Mesendoderm (in vitro differentiated cells): ENCODE data around the gene CCIN.
"Not testable (repeated sequence)": the region's sequence is repeated elsewhere in the genome, so short reads cannot be mapped to it uniquely, and the experiment has no call there.

Source experiments
- DNase-seq: peaks from one replicate; pipeline ENCODE4 v3.0.0; 2013
- H2AK5ac ChIP-seq: 2 replicates; pipeline ENCODE4 v1.6.1; 2013; ENCODE audit warnings: low read length, inconsistent platforms
- H2BK120ac ChIP-seq: 2 replicates; pipeline ENCODE4 v1.6.1; 2013; ENCODE audit warnings: low read depth, mild to moderate bottlenecking, low read length, moderate library complexity, mixed read lengths
- H2BK15ac ChIP-seq: replicated peaks from 2 replicates; pipeline ENCODE4 v1.6.1; 2013; ENCODE audit warnings: low read depth, mild to moderate bottlenecking, moderate library complexity
- H2BK5ac ChIP-seq: 2 replicates; pipeline ENCODE4 v1.6.1; 2013; ENCODE audit warnings: low read length, inconsistent platforms
- H3K18ac ChIP-seq: 2 replicates; pipeline ENCODE4 v1.6.1; 2013; ENCODE audit warnings: mild to moderate bottlenecking, low read length, mixed read lengths
- H3K23ac ChIP-seq: one replicate; pipeline ENCODE4 v1.6.1; 2013; ENCODE audit warnings: low read length
- H3K27ac ChIP-seq: 2 replicates; pipeline ENCODE4 v1.5.1; 2013; ENCODE audit warnings: low read depth, mild to moderate bottlenecking, inconsistent platforms, low read length, moderate library complexity
- H3K27me3 ChIP-seq: 2 replicates; pipeline ENCODE4 v1.6.1; 2013; ENCODE audit warnings: low read length, control low read depth, mild to moderate bottlenecking, inconsistent platforms; ENCODE audit not compliant: insufficient read depth, poor library complexity
- H3K36me3 ChIP-seq: 2 replicates; pipeline ENCODE4 v1.6.1; 2013; ENCODE audit warnings: low read length, inconsistent platforms; ENCODE audit not compliant: control insufficient read depth, insufficient read depth
- H3K4ac ChIP-seq: one replicate; pipeline ENCODE4 v1.6.1; 2013; ENCODE audit warnings: low read depth, mild to moderate bottlenecking, low read length, moderate library complexity
- H3K4me1 ChIP-seq: 2 replicates; pipeline ENCODE4 v1.6.1; 2013; ENCODE audit warnings: low read depth, low read length, inconsistent platforms; ENCODE audit not compliant: control insufficient read depth
- H3K4me2 ChIP-seq: 2 replicates; pipeline ENCODE4 v1.6.1; 2013; ENCODE audit warnings: low read length
- H3K4me3 ChIP-seq: 2 replicates; pipeline ENCODE4 v1.5.1; 2013; ENCODE audit warnings: mild to moderate bottlenecking, low read length
- H3K56ac ChIP-seq: one replicate; pipeline ENCODE4 v1.6.1; 2013; ENCODE audit warnings: low read length
- H3K79me1 ChIP-seq: 2 replicates; pipeline ENCODE4 v1.6.1; 2013; ENCODE audit warnings: low read length, inconsistent platforms
- H3K79me2 ChIP-seq: 2 replicates; pipeline ENCODE4 v1.6.1; 2013; ENCODE audit warnings: mild to moderate bottlenecking, low read length; ENCODE audit not compliant: control insufficient read depth, insufficient read depth
- H3K9ac ChIP-seq: 2 replicates; pipeline ENCODE4 v1.6.1; 2013; ENCODE audit warnings: low read length, inconsistent platforms
- H4K5ac ChIP-seq: one replicate; pipeline ENCODE4 v1.6.1; 2013; ENCODE audit warnings: low read length
- H4K8ac ChIP-seq: one replicate; pipeline ENCODE4 v1.6.1; 2013; ENCODE audit warnings: low read depth, mild to moderate bottlenecking, control low read depth, low read length, moderate library complexity
- WGBS: extraction: QIAGEN DNeasy Blood & Tissue Kit; methylation state at CpG from one replicate; pipeline ENCODE4 v1.1.7; 2013; ENCODE audit warnings: low lambda C conversion rate, missing lambda C conversion rate; ENCODE audit not compliant: insufficient coverage; ENCODE audit errors: extremely low coverage; 5-methylcytosine and 5-hydroxymethylcytosine counted together

The CCIN gene

DNA sequence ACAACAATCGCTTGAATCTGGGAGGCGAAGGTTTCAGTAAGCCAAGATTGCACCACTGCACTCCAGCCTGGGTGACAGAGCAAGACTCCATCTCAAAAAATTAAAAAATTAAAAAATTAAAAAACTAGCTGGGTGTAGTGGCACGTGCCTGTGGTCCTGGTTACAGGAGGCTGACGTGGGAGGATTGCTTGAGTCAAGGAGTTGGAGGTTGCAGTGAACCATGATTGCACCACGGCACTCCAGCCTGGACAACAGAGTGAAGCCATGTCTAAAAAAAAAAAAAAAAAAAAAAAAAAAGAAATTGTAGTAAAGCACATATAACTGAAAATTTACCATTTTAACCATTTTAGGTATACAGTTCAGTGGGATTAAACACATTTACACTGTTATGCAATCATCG, 13.1 kb upstream of the CCIN start:
- Histone ChIP-seq H3K4me1 (no peaks in the 10 kb centered on the region), H4K5ac (no peak overlapping the region), H2BK120ac (no peak overlapping the region), H3K4me2 (no peak overlapping the region), H4K8ac (no peak overlapping the region), H3K79me2 (no peaks in the 10 kb centered on the region), H3K27ac (no peak overlapping the region), H2BK15ac (no peak overlapping the region), H3K27me3 (no peaks in the 10 kb centered on the region), H3K4ac (no peak overlapping the region), H3K4me3 (no peak overlapping the region), H3K18ac (no peak overlapping the region), H3K9ac (no peak overlapping the region), H2BK5ac (no peak overlapping the region), H3K36me3 (no peaks in the 10 kb centered on the region), H2AK5ac (no peak overlapping the region), H3K56ac (no peak overlapping the region), H3K23ac (no peak overlapping the region), H3K79me1 (no peaks in the 10 kb centered on the region)
- no CpG with 5 or more reads among the region's 6 CpGs for WGBS
- DNase-seq, result no peak

DNA sequence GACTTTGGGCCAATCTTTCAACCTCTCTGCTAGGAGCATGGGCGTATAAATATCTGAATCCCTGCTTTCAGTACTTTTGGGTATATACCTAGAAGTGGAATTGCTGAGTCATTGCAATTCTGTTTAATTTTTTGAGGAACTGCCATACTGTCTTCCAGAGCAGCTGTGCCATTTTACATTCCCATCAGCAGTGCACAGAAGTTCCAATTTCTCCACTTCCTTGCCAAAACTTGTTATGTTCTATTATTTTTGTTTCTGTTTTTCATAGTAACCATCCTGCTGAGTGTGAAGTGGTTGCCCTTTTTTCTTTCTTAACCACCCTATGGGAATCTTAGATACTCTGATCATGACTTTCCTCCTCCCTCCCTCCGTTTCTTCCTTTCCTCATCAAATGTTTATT, 11.1 kb upstream of the CCIN start:
- no peaks in the 10 kb centered on the region for H3K79me2 ChIP-seq
- H3K4me3 ChIP-seq, result no peak overlapping the region
- no peak overlapping the region for H3K23ac ChIP-seq
- no peak for DNase-seq
- no peak overlapping the region for H4K5ac ChIP-seq
- no peak overlapping the region for H3K56ac ChIP-seq
- H3K4me1 ChIP-seq, result peaks cover 7% of the 10 kb centered on the region
- no peak overlapping the region for H3K9ac ChIP-seq
- WGBS, result no CpG with 5 or more reads among the region's 2 CpGs
- no peak overlapping the region for H3K4ac ChIP-seq
- H2BK5ac ChIP-seq, result no peak overlapping the region
- no peaks in the 10 kb centered on the region for H3K27me3 ChIP-seq
- H3K79me1 ChIP-seq, result no peaks in the 10 kb centered on the region
- no peak overlapping the region for H3K4me2 ChIP-seq
- H3K36me3 ChIP-seq, result no peaks in the 10 kb centered on the region
- no peak overlapping the region for H2AK5ac ChIP-seq
- no peak overlapping the region for H3K18ac ChIP-seq
- no peak overlapping the region for H2BK120ac ChIP-seq
- no peak overlapping the region for H4K8ac ChIP-seq
- no peak overlapping the region for H3K27ac ChIP-seq
- no peak overlapping the region for H2BK15ac ChIP-seq

DNA sequence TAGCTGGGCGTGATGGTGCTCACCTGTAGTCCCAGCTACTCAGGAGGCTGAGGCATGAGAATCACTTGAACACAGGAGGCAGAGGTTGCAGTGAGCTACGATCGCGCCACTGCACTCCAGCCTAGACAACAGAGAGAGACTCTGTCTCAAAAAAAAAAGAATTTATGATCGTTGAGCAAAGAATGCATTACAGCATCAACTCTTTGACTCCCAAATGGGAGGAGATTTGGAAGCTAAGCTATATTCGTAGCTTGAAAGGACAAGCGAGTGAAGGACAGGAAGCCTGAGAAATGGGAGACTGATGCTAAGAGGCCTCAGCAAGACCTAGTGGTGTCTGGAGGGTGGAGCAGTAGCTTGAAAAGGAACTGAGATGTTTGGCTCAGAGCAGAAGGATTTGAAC, 10.3 kb upstream of the CCIN start:
- H4K8ac ChIP-seq, result no peak overlapping the region
- H3K4me2 ChIP-seq, result no peak overlapping the region
- H3K4me1 ChIP-seq, result peaks cover 9% of the 10 kb centered on the region
- no peak overlapping the region for H2BK5ac ChIP-seq
- H3K4ac ChIP-seq, result no peak overlapping the region
- WGBS, result no CpG with 5 or more reads among the region's 7 CpGs
- no peak overlapping the region for H3K56ac ChIP-seq
- DNase-seq, result no peak
- no peak overlapping the region for H3K9ac ChIP-seq
- no peak overlapping the region for H3K4me3 ChIP-seq
- H3K36me3 ChIP-seq, result no peaks in the 10 kb centered on the region
- no peaks in the 10 kb centered on the region for H3K79me2 ChIP-seq
- H3K27me3 ChIP-seq, result no peaks in the 10 kb centered on the region
- no peak overlapping the region for H3K18ac ChIP-seq
- H3K23ac ChIP-seq, result no peak overlapping the region
- no peak overlapping the region for H2AK5ac ChIP-seq
- no peaks in the 10 kb centered on the region for H3K79me1 ChIP-seq
- no peak overlapping the region for H4K5ac ChIP-seq
- no peak overlapping the region for H2BK15ac ChIP-seq
- H2BK120ac ChIP-seq, result no peak overlapping the region
- no peak overlapping the region for H3K27ac ChIP-seq

DNA sequence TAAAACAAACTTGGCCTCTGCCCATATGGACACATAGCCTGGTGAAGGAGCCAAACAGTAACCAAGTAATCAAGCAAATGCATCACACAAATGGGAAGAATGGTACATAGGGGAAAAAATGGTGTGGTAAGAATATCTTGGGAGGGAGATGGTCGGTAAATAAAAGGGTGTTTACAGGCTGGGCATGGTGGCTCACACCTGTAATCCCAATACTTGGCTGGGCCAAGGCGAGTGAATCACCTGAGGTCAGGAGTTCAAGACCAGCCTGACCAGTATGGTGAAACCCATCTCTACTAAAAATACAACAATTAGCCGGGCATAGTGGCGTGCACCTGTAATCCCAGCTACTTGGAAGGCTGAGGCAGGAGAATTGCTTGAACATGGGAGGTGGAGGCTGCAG, 9.7 kb upstream of the CCIN start:
- not testable (repeated sequence) for H3K4me1 ChIP-seq, H3K27ac ChIP-seq, H4K5ac ChIP-seq, H3K23ac ChIP-seq, H2BK15ac ChIP-seq, H3K9ac ChIP-seq, H3K36me3 ChIP-seq, H2AK5ac ChIP-seq, H3K18ac ChIP-seq, H2BK120ac ChIP-seq, H3K56ac ChIP-seq, H4K8ac ChIP-seq, DNase-seq, H3K4me3 ChIP-seq, H3K4me2 ChIP-seq, H3K79me2 ChIP-seq, H3K27me3 ChIP-seq, H3K79me1 ChIP-seq, H3K4ac ChIP-seq, H2BK5ac ChIP-seq
- WGBS, result 100% methylated on average over 1 of the region's 4 CpGs

DNA sequence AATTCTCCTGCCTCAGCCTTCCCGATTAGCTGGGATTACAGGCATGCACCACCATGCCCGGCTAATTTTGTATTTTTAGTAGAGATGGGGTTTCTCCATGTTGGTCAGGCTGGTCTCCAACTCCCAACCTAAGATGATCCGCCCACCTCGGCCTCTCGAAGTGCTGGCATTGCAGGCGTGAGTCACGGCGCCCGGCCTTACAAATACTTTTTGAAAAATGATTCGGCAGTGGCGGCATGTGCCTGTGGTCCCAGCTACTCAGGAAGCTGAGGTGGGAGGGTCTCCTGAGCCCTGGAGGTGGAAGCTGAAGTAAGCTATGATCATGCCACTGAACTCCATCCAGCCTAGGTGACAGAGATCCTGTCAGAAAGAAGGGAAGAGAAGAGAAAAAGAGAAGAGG, 9.1 kb upstream of the CCIN start:
- H3K27ac ChIP-seq, H3K56ac ChIP-seq, H3K4me2 ChIP-seq, DNase-seq, H3K18ac ChIP-seq, H3K23ac ChIP-seq, H4K8ac ChIP-seq, H3K79me2 ChIP-seq, H3K27me3 ChIP-seq, H2BK15ac ChIP-seq, H3K79me1 ChIP-seq, H4K5ac ChIP-seq, H2BK120ac ChIP-seq, H3K36me3 ChIP-seq, H3K4ac ChIP-seq, H2AK5ac ChIP-seq, H3K9ac ChIP-seq, H3K4me3 ChIP-seq, H2BK5ac ChIP-seq: not testable (repeated sequence)
- no CpG with 5 or more reads among the region's 11 CpGs for WGBS
- H3K4me1 ChIP-seq, result peaks cover 16% of the 10 kb centered on the region

DNA sequence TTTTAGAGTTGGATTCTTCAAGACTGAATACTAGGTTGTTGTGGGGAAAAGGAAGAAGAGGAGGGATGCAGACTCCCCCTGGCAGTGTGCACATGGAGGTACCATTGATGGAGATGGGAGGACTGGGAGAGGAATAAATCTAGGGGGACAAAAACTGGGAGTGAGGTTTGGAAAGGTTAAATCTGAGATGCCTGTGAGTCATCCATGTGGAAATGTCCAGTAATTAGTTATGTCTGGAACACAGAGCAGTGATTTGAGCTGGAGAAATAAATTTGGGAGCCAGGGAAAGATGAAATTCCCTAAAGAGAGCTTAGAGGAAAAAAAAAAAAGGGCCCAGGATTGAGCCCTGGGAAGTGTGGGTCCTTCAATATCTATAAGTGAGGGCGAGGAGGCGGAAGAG, 8.0 kb upstream of the CCIN start:
- no peak overlapping the region for H3K4ac ChIP-seq
- H3K27me3 ChIP-seq, result no peaks in the 10 kb centered on the region
- H2AK5ac ChIP-seq, result no peak overlapping the region
- H3K9ac ChIP-seq, result no peak overlapping the region
- DNase-seq, result no peak
- no peaks in the 10 kb centered on the region for H3K79me2 ChIP-seq
- no peak overlapping the region for H3K56ac ChIP-seq
- H3K36me3 ChIP-seq, result no peaks in the 10 kb centered on the region
- no peak overlapping the region for H3K18ac ChIP-seq
- no peak overlapping the region for H3K4me3 ChIP-seq
- no peak overlapping the region for H4K8ac ChIP-seq
- no peak overlapping the region for H3K27ac ChIP-seq
- H3K4me1 ChIP-seq, result peaks cover 18% of the 10 kb centered on the region
- no peaks in the 10 kb centered on the region for H3K79me1 ChIP-seq
- no peak overlapping the region for H2BK15ac ChIP-seq
- H3K4me2 ChIP-seq, result no peak overlapping the region
- H2BK120ac ChIP-seq, result no peak overlapping the region
- H4K5ac ChIP-seq, result no peak overlapping the region
- no CpG with 5 or more reads among the region's 2 CpGs for WGBS
- no peak overlapping the region for H2BK5ac ChIP-seq
- no peak overlapping the region for H3K23ac ChIP-seq
